HepG2 (cell line): ENCODE measurements around the gene GNA12. TPM values are rescaled to one million over a fixed set of nuclear protein-coding genes. Genes with fewer than 3 reads are reported as not detected.

ENCODE experiments used
- ATAC-seq: fragments of 200-7000 bp; cut with Tn5 transposase; 3 replicates; pipeline ENCODE4 v1.9.1; 2020; ENCODE audit warnings: mild to moderate bottlenecking, moderate library complexity
- BruUV-seq: library from RNA; stranded (reverse); fragments of 400-500 nt; replicated peaks from 2 replicates; lab custom pipeline; 2021; lab: Mats Ljungman, UMichigan
- CTCF ChIA-PET: fragments of 300-600 bp; formaldehyde crosslinking; extraction: SDS; loops from one replicate; lab custom pipeline; 2021; ENCODE audit warnings: low total read pairs, inconsistent platforms, low intra/inter-chr PET ratio; lab: Yijun Ruan, JAX
- POLR2A ChIA-PET: fragments of 350-600 bp; sonication (Branson Sonifier 250); formaldehyde crosslinking; loops from one replicate; lab custom pipeline; 2020; ENCODE audit warnings: antibody characterized with exemption, inconsistent platforms; lab: Yijun Ruan, JAX
- DNase-seq: peaks from one replicate; pipeline ENCODE4 v3.0.0-alpha.2; 2015; ENCODE audit warnings: low spot score
- FAIRE-seq: peaks from 3 replicates; lab custom pipeline; 2011; peaks lifted over from hg19 to GRCh38; lab: Jason Lieb, UNC
- H2AFZ ChIP-seq: one replicate; pipeline ENCODE4 v1.6.1; 2011; ENCODE audit warnings: low read length, inconsistent platforms
- H3K27ac ChIP-seq: fragments of 300-600 bp; 3 replicates; pipeline ENCODE4 v1.8.0; 2011; ENCODE audit warnings: mixed run types, mild to moderate bottlenecking, mixed read lengths, low read length, inconsistent platforms; ENCODE audit not compliant: insufficient read depth; ENCODE audit errors: extremely low read length
- H3K27me3 ChIP-seq, 2 experiments: fragments of 200-600 bp in 1 of 2; 2 replicates in 1 of 2; 3 replicates in 1 of 2; pipeline versions ENCODE4 v1.6.0 to v1.8.0; 2011; ENCODE audit warnings: low read length in 2 of 2, mild to moderate bottlenecking in 2 of 2, moderate library complexity in 2 of 2, inconsistent platforms in 1 of 2; ENCODE audit not compliant: insufficient read depth in 2 of 2, control insufficient read depth in 1 of 2
- H3K36me3 ChIP-seq, 2 experiments: fragments of 200-600 bp in 1 of 2; replicated peaks in 1 of 2; 2 replicates in 1 of 2; 3 replicates in 1 of 2; pipeline versions ENCODE4 v1.5.1 to v1.8.0; 2011; ENCODE audit warnings: low read length in 2 of 2, inconsistent platforms in 1 of 2; ENCODE audit not compliant: insufficient read depth in 2 of 2, control insufficient read depth in 1 of 2
- H3K4me1 ChIP-seq: 2 replicates; pipeline ENCODE4 v1.5.1; 2012; ENCODE audit warnings: low read length, inconsistent platforms; ENCODE audit not compliant: insufficient read depth
- H3K4me2 ChIP-seq: 2 replicates; pipeline ENCODE4 v1.6.0; 2011; ENCODE audit warnings: low read depth, low read length, inconsistent platforms
- H3K4me3 ChIP-seq, 3 experiments: fragments of 200-600 bp in 1 of 3; sonication (generic), shearing (Covaris generic) in 1 of 3; replicated peaks in 1 of 3; 2 replicates each; pipeline ENCODE4 v1.5.1; 2011 to 2016; ENCODE audit warnings: low read length in 3 of 3, inconsistent platforms in 2 of 3, low read depth in 2 of 3, mild to moderate bottlenecking in 2 of 3, control low read depth in 1 of 3, mixed read lengths in 1 of 3; ENCODE audit not compliant: insufficient read depth in 1 of 3
- H3K79me2 ChIP-seq: one replicate; pipeline ENCODE4 v1.6.1; 2011; ENCODE audit warnings: low read length, inconsistent platforms; ENCODE audit not compliant: insufficient read depth
- H3K9ac ChIP-seq: 2 replicates; pipeline ENCODE4 v1.6.0; 2011; ENCODE audit warnings: mild to moderate bottlenecking, low read depth, low read length, inconsistent platforms; ENCODE audit not compliant: insufficient read depth
- H3K9me3 ChIP-seq: 2 replicates; pipeline ENCODE4 v1.5.1; 2012; ENCODE audit warnings: mild to moderate bottlenecking, low read length
- H4K20me1 ChIP-seq: 2 replicates; pipeline ENCODE4 v1.6.0; 2011; ENCODE audit warnings: inconsistent platforms, mild to moderate bottlenecking, low read length, moderate library complexity; ENCODE audit not compliant: insufficient read depth
- AHDC1 ChIP-seq: sonication (generic); formaldehyde crosslinking; IDR thresholded peaks from 2 replicates; pipeline ENCODE4 v1.5.1; 2020; ENCODE audit warnings: mild to moderate bottlenecking, missing genetic modification reagents, borderline replicate concordance
- CERS6 ChIP-seq: sonication (generic); formaldehyde crosslinking; IDR thresholded peaks from 2 replicates; pipeline ENCODE4 v1.5.0; 2020; ENCODE audit warnings: missing genetic modification reagents
- KLF13 ChIP-seq: sonication (generic); formaldehyde crosslinking; IDR thresholded peaks from 2 replicates; pipeline ENCODE4 v1.4.0; 2020; ENCODE audit warnings: mild to moderate bottlenecking, missing genetic modification reagents
- POGK ChIP-seq: sonication (generic); formaldehyde crosslinking; conservative IDR thresholded peaks from 2 replicates; pipeline ENCODE4 v1.8.0; 2022; ENCODE audit warnings: mild to moderate bottlenecking, moderate library complexity, missing genetic modification reagents
- SOX13 ChIP-seq, 3 experiments: fragments of 450-650 bp in 1 of 3; sonication (generic) in 1 of 3; formaldehyde crosslinking in 1 of 3; IDR thresholded peaks in 2 of 3; conservative IDR thresholded peaks in 1 of 3; 2 replicates each; pipeline versions ENCODE4 v1.5.0 to v1.6.1; 2016 to 2020; ENCODE audit warnings: antibody characterized with exemption in 1 of 3, mild to moderate bottlenecking in 1 of 3, missing compliant biosample characterization in 1 of 3, missing genetic modification reagents in 1 of 3, moderate library complexity in 1 of 3
- ZNF746 ChIP-seq: sonication (generic); formaldehyde crosslinking; IDR thresholded peaks from 2 replicates; pipeline ENCODE4 v1.8.0; 2022; ENCODE audit warnings: mild to moderate bottlenecking, missing genetic modification reagents
- WGBS: methylation state at CpG from one replicate; pipeline ENCODE4 v1.1.6; 2017; ENCODE audit warnings: low lambda C conversion rate; 5-methylcytosine and 5-hydroxymethylcytosine counted together
- in situ Hi-C: cut with HindIII; loops from 2 replicates; pipeline ENCODE4 v1.10.0; 2017; ENCODE audit warnings: low pct_unique_long_range_greater_than_20kb; ENCODE audit not compliant: extremely low pct_ligation_motif_present
- intact Hi-C: fragments of 100-400 bp; cut with micrococcal nuclease; formaldehyde crosslinking; loops from one replicate; pipeline ENCODE4 v1.10.0; 2022; ENCODE audit not compliant: unreplicated experiment
- polyA plus RNA-seq, 8 experiments: library from polyadenylated mRNA; depleted of rRNA in 3 of 8; stranded (reverse) in 7 of 8; unstranded in 1 of 8; fragments of >200 nt; fragmentation: Illumina TruSeq in 4 of 8; extraction: Trizol in 4 of 8; gene quantifications; 2 replicates each; pipeline versions ENCODE4 v1.2.1 to v1.2.3, GENCODE V29; 2011 to 2016; ENCODE audit warnings: low read depth in 4 of 8, missing spikeins in 1 of 8, mixed read lengths in 1 of 8; ENCODE audit not compliant: insufficient read depth in 1 of 8
- total RNA-seq, 5 experiments: library from RNA; depleted of rRNA; stranded (reverse); fragments of >200 nt; fragmentation: Illumina TruSeq; extraction: Trizol; gene quantifications; 2 replicates each; pipeline ENCODE4 v1.2.3, GENCODE V29; 2016; ENCODE audit warnings: low read depth in 1 of 5
- TF ChIP-seq, protein P1 (sequence below): sonication (generic); formaldehyde crosslinking; IDR thresholded peaks from 2 replicates; pipeline ENCODE4 v1.8.1; 2023; ENCODE audit warnings: missing genetic modification reagents, inconsistent platforms, borderline replicate concordance
- TF ChIP-seq, protein P2 (sequence below): fragments of 450-650 bp; IDR thresholded peaks from 2 replicates; pipeline ENCODE4 v1.6.1; 2016
- TF ChIP-seq, protein P3 (sequence below): IDR thresholded peaks from 2 replicates; pipeline ENCODE4 v1.6.1; 2016

GNA12 gene
- total and polyA plus RNA-seq, 2 of the 13 experiments (the other 11 are each of a cell fraction or from before 2014, with no cell fraction given) = 16.2 to 50.9 TPM

DNA sequence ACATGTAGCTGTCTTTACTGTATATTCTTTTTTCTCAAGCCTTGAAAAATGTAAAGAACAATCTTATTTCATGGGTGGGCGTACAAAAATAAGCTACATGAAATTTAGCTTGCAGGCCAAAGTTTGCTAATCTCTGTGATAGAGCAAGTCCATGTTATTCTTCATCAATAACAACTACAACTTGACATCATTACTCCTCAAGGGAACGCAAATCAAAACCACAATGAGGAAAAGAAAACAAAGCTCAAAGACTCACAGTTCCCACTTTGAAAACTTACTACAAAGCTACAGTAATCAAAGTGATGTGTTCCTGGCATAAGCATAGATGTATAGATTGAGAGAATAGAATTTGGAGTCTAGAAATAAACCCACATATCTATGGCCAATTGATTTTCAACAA is 62.5 kb downstream of the GNA12 start (continued):
- TF ChIP-seq, protein P1, sequence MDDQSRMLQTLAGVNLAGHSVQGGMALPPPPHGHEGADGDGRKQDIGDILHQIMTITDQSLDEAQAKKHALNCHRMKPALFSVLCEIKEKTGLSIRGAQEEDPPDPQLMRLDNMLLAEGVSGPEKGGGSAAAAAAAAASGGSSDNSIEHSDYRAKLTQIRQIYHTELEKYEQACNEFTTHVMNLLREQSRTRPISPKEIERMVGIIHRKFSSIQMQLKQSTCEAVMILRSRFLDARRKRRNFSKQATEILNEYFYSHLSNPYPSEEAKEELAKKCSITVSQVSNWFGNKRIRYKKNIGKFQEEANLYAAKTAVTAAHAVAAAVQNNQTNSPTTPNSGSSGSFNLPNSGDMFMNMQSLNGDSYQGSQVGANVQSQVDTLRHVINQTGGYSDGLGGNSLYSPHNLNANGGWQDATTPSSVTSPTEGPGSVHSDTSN (CRISPR knock-in tag) = no peak
- TF ChIP-seq CERS6 (CRISPR knock-in tag) = no peak
- no peak for TF ChIP-seq KLF13 (CRISPR knock-in tag)

- no TSS peak for BruUV-seq
- POLR2A ChIA-PET = no interaction called here
- Histone ChIP-seq H3K36me3 (peaks cover 4 to 24% of the 10 kb centered on the region in 2 experiments; a peak in 4 of 5 replicates), H2AFZ (no peak overlapping the region), H3K27ac (no peak overlapping the region), H3K9me3 (no peaks in the 10 kb centered on the region), H3K4me2 (no peak overlapping the region), H4K20me1 (no peaks in the 10 kb centered on the region), H3K4me1 (no peaks in the 10 kb centered on the region), H3K9ac (no peak overlapping the region), H3K79me2 (no peaks in the 10 kb centered on the region), H3K4me3 (no peak overlapping the region), H3K27me3 (no peaks in the 10 kb centered on the region)
- WGBS = 78% methylated on average over 8 of the region's 8 CpGs
- CTCF ChIA-PET = no interaction called here
- no peak for ATAC-seq
- in situ Hi-C loops = no loop called here
- FAIRE-seq = no peak
- intact Hi-C loops = no loop called here
- no peak for DNase-seq
- TF ChIP-seq SOX13 (IDR thresholded peaks at IDR 0.05) (no peak), SOX13 (CRISPR knock-in tag; conservative IDR thresholded peaks at IDR 0.05 in 1 of 2, IDR thresholded peaks at IDR 0.05 in 1 of 2) (no peak), POGK (no peak), AHDC1 (CRISPR knock-in tag) (no peak), ZNF746 (CRISPR knock-in tag) (no peak)
- TF ChIP-seq, protein P2, sequence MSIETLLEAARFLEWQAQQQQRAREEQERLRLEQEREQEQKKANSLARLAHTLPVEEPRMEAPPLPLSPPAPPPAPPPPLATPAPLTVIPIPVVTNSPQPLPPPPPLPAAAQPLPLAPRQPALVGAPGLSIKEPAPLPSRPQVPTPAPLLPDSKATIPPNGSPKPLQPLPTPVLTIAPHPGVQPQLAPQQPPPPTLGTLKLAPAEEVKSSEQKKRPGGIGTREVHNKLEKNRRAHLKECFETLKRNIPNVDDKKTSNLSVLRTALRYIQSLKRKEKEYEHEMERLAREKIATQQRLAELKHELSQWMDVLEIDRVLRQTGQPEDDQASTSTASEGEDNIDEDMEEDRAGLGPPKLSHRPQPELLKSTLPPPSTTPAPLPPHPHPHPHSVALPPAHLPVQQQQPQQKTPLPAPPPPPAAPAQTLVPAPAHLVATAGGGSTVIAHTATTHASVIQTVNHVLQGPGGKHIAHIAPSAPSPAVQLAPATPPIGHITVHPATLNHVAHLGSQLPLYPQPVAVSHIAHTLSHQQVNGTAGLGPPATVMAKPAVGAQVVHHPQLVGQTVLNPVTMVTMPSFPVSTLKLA = no peak
- TF ChIP-seq, protein P3, sequence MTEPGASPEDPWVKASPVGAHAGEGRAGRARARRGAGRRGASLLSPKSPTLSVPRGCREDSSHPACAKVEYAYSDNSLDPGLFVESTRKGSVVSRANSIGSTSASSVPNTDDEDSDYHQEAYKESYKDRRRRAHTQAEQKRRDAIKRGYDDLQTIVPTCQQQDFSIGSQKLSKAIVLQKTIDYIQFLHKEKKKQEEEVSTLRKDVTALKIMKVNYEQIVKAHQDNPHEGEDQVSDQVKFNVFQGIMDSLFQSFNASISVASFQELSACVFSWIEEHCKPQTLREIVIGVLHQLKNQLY (CRISPR knock-in tag) = no peak
Measured at GRCh38 chr7:2779051-2779450, 65.1 kb downstream of the GNA12 start.
